H4 (cell line): ENCODE measurements around the gene GPATCH8. TPM values are rescaled to one million over a fixed set of nuclear protein-coding genes. Genes with fewer than 3 reads are reported as not detected.
"Not testable (repeated sequence)": the region's sequence is repeated elsewhere in the genome, so short reads cannot be mapped to it uniquely, and the experiment has no call there.

Experiments
- DNase-seq: peaks from one replicate; pipeline ENCODE4 v3.0.0-alpha.2; 2015; ENCODE audit warnings: low spot score
- total RNA-seq: library from RNA; depleted of rRNA; stranded (reverse); fragments of >200 nt; shearing (Covaris generic); gene quantifications from 2 replicates; pipeline ENCODE4 v1.2.3, GENCODE V29; 2014; rRNA removed

Gene GPATCH8
- 7.4 and 15.0 TPM in 2 replicates for total RNA-seq

DNA sequence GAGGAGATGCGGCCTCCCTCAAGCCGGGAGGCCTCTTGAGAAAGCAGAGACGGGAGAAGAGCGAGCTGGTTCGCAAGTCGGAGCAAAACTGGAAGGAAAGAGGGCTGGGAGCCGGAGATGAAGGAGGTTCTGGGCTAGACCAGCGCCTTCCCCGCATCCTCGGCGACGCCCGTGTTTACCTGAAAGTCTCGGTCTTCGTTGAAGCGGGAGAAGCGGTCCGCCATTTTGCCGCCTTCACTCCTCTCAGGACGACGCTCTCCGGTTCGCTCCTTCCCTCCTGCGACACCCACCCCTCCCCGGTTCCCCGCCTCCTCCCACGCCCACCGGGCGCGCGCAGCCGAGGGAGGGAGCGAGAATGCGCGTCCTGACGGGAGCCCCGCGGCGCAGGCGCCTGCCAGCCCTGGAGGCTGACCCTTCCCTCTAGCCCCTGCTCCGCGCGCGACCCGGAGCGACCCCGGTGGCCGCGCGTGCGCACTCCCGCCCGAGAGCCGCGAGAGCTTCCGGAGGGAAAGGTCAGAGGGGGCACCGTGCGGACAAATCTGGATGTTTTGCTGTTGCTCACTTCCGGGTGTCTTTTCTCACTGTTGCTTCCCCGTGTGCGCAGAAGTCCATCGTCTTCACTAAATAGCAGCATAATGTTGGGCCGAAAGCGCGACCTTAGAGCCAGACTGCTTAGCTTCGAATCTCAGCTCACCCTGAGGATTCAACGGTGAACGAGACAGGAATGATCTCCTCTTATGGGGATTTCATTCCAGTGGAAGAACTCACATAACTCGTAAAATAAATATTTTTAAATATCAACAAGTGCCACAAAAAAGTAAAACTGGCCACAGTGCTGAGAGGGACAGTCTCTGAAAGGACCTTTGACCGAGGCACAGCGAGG, at the start of gene GPATCH8:
Gene GPATCH8, minus strand, starts transcription at position 260 of the 883 bp plus-strand sequence. Its CDS starts 36 bp downstream, at position 224.
- DNase-seq = peak; percentile 86

DNA sequence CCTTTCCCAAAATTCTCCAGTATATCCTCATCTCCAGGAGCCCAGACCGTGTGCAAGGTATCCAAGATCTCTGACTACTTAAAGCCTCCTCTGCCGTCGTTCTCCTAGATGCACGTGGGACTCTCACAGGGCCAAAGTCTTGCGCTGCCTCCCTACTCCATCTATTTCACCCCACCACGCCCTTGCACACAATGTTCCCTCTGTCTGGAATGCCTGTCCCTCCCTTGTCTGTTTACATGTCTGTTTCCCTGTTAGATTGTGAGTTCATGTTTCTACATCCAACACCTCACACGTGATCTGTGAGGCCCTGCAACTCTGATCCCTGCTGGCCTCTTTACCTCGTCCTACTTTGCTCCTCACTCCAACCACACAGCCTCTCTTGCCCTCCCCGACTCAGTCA, 49.2 kb upstream of the GPATCH8 start:
- no peak for DNase-seq

DNA sequence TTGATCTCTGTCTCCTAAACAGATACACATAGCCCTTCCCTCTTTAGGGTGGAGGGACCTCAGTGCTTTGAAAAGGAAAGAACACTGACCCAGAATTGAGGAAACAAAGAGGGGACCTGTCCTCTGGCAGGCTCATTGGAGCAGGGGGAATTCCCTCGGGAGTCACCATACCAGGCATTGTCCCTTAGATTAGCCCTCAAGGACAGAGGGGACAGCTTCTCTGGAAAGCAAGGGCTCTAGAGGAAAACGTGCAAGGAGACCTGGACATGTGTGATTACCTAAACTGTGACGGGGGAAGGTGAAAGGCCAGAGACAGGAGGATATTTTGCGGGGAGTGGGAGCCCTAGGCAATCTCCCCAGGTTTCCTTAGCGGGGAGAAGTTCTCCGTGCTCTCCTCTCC, 46.5 kb upstream of the GPATCH8 start:
- no peak for DNase-seq

DNA sequence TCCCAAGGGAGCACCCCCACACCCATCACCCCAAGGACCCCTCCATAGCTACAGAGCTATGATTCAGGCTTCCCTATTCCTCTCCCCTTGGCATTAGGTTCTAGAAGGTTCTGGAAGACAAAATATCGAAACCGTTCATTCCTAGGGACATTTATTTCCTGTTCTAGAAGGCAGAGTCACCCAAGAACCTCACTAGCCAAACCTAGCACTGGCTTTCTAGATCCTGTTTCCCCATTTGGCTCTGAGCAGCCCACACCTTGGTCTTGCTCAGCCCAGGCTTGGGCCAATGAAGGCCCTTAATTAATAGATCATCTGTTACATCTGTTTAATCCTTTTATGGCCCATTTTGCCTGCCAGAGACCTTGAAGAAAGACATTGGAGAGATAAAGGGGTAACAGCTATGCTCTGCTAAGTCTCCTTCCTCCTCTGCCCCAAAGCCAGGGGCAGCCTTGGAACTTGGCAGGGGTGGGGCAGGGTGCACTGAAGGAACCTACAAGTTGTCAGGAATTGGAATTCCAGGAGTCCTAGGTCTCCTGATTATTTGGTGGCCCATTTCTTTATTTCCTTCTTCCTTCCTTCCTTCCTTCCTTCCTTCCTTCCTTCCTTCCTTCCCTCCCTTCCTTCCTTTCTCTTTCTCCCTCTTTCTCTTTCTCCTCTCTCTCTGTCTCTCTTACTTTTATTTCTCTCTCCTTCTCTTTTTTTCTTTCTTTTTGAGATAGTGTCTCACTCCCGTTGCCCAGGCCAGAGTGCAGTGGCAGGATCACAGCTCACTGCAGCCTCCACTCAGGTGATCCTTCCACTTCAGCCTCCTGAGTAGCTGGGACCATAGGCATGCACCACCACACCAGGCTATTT, 45.4 kb upstream of the GPATCH8 start:
- DNase-seq = no peak

DNA sequence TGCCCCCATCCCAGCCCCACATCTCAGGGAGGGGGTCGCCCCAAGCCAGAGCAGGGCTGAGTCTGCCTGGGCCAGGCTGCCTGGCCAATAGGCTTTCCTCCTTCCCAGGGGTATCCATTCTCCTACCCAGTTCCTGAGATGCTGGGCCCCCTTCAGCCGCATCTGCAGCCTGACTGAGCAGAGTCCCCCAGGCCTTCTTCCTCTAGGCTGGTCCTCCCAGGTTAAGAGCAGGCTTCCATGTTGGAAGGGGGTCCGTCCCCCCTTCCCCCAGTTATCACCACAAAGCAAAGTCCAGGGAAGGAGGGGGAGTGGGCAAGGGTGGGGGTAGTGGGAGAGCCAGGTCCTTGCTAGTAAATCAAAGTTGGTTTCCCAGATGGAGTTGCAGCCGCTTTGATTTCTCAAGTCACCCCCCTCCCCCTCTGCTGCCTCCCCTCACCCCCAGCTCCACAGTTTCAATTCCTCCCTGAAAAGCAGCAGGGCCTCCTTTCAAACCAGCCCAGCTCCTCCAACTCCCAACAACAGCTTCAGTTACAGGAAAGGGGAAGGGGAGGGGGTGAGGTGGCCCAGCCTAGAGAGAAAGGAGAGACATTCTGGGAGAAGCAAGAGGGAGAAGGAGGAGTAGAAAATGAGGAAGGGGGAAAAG, 44.5 kb upstream of the GPATCH8 start:
- no peak for DNase-seq

DNA sequence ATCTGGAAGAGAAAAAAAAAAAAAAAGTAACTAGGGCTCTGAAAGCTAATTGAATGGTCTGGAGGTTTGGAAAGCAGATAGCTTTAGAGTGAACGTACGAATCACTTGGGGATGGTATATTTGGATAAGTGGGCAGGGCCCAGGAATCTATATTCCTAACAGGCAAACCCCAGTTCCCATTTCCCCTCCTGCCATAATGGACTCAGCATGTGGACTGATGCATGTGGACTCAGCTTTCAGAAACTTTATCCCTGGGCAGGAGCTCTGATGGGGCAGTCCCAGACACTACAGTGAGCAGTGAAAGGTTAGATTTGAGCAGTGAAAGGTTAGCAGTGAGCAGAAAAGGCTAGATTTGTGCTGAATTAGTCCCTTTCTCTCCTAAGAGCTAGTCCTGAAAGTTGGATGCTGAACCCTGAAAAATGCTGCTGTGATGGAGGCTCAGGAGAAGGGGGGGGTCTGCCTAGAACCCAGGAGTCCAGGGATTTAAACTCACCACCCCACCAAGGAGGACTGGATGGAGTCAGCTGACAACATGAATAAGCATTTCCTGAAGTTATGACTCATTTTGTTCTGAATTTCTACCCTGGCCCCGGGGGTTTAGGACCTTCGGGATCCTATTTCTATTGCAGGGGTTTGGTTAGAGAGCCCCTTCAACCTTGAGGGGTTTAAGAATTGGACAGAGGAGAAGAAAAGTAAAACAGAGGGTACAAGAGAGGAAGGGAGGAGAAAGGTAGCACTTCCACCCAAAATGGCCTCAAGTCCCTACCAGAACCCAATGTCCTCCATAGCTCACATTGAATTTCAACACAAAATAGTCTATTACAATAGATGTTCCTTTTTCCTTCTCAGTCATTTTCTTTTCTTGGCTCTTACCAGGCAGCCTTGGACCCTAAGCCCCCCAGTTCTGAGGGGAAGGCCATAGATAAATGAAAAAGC, 43.7 kb upstream of the GPATCH8 start:
- DNase-seq = peak; percentile 40

DNA sequence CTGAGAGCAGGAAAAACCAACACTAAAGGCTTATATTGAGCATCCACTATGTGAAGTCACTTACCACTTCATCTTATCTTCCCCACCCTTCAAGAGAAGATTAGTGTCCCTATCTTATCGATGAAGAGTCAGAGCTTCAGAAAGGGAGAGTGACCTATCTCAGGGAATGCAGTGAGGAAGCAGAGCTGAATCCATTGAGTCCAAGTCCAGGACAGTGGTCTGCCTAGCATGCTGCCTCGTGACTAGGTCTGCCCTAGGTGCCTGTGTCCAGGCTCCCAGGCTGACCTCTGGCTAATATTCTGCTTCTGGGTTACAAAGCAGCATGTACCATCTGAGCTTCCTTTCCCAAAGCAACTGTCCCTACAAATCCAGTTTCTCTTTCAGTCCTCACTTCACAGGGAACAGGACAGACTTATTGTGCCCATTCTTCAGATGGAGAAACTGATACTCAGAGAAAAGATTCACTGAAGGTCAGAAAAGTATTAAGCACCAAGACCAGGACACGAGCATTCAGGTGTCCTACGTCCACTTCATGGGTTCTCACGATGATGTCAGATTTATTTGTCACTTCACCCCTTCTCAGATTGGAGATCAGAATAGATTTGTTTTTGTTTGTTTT, 40.8 kb upstream of the GPATCH8 start:
- DNase-seq = no peak

DNA sequence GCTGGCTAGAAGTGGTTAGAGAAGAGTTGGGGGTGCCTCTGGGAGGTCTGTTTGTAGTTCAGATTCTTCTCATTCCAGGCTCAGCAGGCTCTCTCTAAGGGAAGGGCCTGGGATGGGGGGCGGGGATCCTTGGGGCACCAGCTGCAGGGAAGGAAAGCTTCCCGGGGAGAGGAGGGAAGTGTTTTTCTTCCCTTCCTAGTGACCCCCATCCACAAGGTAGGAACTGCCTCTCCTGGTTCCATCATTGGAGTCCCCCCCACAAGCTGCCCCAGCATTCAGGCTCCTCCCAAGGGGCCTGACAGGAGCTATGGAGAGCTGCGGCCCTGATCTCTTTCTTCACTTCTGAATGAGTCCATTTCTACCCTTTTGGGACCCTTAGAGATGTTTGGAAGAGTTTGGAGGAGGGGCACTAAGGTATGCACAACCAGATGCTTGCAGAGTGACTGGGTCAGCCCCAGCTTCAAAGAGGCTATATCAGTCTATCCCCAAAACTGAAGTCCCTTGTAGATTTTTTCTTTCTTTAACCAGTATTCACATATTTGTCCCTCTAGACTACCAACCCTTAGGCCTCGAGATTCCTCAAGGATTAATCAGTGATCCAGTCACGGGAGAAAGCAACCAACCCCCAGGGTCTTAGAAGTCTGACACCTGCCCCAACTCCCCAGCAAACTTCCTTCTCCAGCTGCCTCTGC, 40.2 kb upstream of the GPATCH8 start:
- DNase-seq = peak; percentile 68

DNA sequence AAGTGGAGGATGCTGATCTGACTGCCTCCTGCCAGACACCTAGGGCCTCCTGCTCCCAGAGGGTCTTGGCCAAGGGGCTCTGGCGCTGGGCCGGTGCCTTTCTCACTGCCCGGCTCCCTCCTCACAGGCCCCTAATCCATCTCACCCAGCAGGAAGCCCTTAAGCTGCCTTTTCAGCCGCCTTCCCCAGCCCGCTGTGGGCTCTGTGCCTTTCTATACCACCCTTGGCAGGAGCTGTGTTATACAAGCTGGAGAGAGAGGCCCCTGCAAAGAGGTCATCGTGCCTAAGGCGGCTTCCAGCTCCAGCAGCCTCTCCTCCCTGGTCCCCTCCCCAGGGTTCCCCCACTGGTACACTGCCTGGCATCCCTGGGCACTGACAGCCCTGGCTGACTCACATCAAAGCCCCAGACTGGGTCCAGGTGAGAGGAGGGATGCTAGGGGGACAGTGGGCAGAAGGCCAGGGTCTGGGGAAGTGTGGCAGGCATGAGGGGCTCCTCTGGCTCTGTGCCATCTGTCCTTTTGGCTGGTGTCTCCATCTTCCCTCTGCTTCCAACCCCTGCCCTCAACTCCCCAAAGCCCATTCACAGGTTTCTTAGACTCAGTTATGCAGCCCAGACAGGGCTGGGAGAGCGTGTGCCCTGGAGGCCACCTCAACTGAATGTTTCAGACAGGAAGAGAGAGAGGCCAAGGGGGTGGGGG, 38.8 kb upstream of the GPATCH8 start:
- no peak for DNase-seq

DNA sequence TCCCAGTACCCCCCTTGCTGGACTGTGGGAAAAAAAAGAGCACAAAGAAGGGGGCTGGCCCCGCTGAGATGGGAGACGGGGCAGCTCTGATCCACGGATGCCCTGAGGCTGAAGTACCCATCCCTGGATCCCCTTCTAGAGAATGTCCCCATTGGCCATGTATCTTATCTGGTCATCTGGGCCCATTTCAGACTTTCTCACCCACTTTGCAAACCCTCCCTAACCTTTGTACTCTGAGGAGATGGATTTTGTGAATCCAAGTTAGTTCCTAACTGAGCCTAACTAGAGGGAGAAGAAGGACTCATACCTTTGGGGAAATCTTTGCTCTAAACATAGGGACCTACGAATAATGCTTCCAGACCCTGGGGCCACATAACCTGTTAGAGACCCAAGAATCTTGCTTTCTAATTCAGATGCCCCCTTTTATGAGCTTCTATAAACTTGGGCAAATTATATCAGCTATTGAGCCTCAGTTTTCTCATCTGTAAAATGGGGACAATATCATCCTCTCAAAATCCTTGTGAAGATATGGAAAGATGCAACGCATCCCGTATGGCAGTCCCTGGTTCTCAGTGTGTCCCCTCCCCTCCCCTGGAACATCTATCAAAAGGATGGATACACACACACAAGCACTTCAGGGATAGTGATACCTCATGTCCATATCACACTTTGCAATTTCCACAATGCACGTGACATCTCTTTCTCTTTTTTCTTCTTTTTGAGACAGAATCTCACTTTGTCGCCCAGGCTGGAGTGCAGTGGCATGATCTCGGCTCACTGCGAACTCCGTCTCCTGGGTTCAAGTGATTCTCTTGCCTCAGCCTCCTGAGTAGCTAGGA, 37.3 kb upstream of the GPATCH8 start:
- no peak for DNase-seq

DNA sequence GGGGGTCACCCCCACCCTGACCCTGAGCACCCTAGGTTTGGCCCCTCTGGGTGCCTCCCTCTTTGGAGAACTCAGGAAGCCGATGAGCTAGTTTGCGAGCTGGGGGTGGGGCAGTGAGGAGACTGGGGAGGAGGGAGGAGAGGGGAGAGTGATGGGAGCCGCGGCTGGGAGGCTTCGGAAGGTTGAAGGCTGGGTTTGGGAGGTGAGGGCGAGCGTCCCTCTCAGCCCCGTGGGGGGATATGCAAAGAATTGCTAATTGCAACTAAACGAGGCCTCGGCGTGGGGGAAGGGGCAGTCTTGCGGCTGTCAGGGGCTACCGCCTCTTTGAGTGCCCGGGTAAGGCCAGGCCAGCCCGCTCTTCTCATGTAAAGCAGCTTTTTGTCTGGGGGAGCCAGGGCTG, 36.5 kb upstream of the GPATCH8 start:
- no peak for DNase-seq

DNA sequence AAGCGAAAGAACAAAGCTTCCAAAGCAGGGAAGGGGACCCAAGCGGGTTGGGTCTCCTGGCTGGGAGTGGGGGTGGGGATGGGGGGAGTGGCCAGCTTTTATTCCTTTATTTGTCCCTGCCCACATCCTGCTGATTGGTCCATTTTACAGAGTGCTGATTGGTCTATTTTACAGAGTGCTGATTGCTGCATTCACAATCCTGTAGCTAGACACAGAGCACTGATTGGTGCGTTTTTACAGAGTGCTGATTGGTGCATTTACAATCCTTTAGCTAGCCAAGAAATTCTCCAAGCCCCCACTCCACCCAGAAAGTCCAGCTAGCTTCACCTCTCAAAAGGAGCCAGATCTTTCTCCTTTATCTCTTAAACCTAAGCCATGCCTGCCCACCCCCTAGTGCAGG, 34.7 kb upstream of the GPATCH8 start:
- not testable (repeated sequence) for DNase-seq

DNA sequence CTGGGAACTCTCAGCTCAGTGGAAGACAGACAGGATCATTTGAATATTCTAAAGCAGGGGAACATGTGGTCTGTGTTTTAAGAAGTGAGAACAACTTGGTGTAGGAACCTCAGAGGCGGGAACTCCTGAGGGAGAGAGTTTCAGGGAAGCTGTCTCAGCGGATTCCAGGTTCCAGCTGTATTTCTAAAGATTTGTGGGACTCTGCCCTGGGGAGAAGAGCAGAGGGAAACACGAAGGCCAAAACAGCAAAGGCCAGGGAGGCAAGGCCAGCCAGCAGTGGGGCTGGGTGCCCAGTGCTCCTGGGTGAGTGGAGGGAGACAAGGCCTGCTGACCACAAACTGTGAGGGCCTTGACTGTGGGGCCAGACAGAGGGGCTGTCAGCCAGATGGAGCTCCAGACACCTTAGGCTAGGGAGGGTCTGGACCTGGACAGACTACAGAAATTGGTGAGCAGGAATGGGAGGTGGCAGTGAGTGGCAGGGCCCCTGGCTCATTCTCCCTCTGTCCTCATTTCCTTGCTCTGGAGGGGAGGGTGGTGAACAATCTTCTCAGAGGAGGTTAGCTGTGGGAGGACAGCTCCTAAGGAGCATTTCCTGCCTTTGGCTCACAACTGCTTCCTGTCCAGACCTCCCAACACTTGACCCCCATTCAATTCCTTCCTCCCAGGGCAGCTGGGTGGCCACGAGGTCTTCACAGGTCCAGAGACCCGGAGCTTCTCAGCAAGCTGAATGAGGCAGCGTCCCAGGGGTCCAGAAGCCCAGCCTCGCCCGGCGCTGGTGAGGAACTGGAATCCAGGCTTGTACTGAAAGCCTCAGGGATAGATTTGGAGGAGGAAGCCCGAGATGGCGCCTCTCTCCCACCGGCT, 33.1 kb upstream of the GPATCH8 start:
- no peak for DNase-seq

DNA sequence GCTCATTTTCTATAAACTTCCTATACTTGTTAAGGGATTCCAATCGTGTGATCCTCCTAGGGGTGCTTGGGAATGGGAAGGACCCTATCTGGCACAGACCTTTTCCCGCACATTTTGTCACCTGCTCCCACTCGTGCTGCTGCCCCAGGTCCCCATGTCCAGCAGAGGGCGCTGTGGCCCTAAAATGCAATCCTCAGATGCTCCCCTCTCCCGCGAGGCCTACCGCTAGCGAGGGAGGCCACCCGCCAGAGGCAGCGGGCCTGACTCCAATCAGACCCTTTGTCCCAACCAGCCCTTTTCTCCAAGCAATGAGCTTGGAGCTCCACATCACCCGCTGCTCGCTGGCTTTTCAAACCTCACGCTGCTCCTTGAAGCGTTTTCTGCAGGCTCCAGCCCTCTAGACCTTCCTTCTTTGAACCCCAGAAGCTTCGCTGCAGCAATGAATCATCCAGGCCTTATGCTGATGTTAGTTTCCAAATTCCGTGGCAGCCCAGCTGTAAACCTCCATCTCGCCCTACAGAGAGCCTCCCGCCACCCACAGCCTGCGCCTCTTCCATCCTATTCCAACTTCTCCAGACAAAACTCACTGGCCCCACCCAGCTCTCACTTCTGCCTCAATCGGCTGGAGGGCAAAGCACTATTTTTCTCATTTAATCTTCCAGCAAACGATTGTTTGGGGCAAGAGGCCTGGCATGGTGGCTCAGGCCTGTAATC, 30.5 kb upstream of the GPATCH8 start:
- peak; percentile 82 for DNase-seq

DNA sequence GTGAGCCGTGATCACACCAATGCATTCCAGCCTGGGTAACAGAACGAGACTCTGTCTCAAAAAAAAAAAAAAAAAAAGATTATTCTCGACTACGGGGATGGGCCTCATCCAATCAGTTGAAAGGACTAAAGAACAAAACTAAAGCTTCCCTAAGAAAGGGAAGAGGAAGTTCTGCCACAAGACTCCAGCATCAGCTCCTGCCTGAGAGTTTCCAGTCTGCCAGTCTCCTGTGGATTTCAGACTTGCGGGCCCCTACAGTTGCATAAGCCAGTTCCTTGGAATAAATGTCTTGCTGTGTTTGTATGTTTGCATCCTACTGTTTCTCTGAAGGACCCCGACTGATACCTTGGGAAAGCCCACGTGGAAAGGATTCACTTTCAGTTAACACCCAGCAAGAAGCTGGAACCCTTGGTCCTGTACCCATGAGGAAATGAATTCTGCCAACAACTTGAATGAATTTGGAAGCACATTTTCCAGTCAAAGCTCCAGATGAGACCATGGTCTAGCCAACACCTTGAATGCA, 27.8 kb upstream of the GPATCH8 start:
- no peak for DNase-seq

DNA sequence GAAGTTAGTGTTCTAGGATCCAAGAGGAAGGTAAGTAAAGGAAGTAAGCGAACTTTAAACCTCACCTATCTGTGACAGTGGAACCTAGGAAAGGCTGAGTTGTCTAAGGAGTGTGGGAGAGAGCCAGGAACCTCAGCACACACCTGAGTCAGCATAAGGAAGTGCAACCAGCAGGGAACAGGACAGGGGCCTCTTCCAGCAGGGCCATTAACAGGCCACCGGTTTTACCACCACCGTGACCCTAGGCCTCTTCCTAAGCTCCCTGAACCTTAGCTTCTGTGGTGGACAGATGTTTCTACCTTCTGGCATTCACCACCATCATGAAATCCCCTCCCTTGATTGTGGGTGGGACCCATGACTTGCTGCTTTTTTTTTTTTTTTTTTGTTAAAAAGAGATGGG, 26.7 kb upstream of the GPATCH8 start:
- DNase-seq = no peak

DNA sequence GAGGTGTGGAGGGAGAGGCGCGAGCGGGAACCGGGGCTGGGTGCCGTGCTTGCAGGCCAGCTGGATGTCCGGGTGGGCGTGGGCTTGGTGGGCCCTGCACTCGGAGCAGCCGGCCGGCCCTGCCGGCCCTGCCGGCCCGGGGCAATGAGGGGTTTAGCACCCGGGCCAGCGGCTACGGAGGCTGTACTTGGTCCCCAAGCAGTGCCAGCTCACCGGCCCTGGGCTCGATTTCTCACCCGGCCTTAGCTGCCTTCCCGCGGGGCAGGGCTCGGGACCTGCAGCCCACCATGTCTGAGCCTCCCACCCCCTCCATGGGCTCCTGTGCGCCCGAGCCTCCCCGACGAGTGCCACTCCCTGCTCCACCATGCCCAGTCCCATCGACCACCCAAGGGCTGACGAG, 24.7 kb upstream of the GPATCH8 start:
- no peak for DNase-seq
